ENCODE data around the gene MAPK4.
"Not testable (repeated sequence)": the region's sequence is repeated elsewhere in the genome, so short reads cannot be mapped to it uniquely, and the experiment has no call there.

Gene MAPK4

GRCh38 chr18:50578030-50578429, 18.1 kb downstream of the MAPK4 start:
- DNase-seq (ENCODE audit: low read depth), result no peak

- no peak for DNase-seq (ENCODE audit: low read depth)
These were observed 18.8 kb downstream of the MAPK4 start for GRCh38 chr18:50578651-50579050.

GRCh38 chr18:50579061-50579774, 19.3 kb downstream of the MAPK4 start:
- no peak for DNase-seq (ENCODE audit: low read depth)

GRCh38 chr18:50581517-50581916, 21.6 kb downstream of the MAPK4 start:
- DNase-seq (ENCODE audit: low read depth), result no peak

GRCh38 chr18:50582500-50582899, 22.6 kb downstream of the MAPK4 start:
- no peak for DNase-seq (ENCODE audit: low read depth)

- DNase-seq (ENCODE audit: low read depth), result no peak
These were observed 26.8 kb downstream of the MAPK4 start for GRCh38 chr18:50586710-50587109.

- no peak for DNase-seq (ENCODE audit: low read depth)
These were observed 30.7 kb downstream of the MAPK4 start for GRCh38 chr18:50590593-50590992.

- no peak for DNase-seq (ENCODE audit: low read depth)
These were observed 34.1 kb downstream of the MAPK4 start for GRCh38 chr18:50594012-50594411.

- DNase-seq (ENCODE audit: low read depth), result no peak
These were observed 35.1 kb downstream of the MAPK4 start for GRCh38 chr18:50594942-50595341.

GRCh38 chr18:50602466-50602865, 42.6 kb downstream of the MAPK4 start:
- peak; percentile 2 for DNase-seq (ENCODE audit: low read depth)

GRCh38 chr18:50606609-50607008, 46.7 kb downstream of the MAPK4 start:
- no peak for DNase-seq (ENCODE audit: low read depth)

- DNase-seq (ENCODE audit: low read depth), result no peak
These were observed 47.6 kb downstream of the MAPK4 start for GRCh38 chr18:50607378-50607926.

- DNase-seq (ENCODE audit: low read depth), result not testable (repeated sequence)
These were observed 49.3 kb downstream of the MAPK4 start for GRCh38 chr18:50609171-50609570.

- DNase-seq (ENCODE audit: low read depth), result no peak
These were observed 50.5 kb downstream of the MAPK4 start for GRCh38 chr18:50610349-50610748.

- DNase-seq (ENCODE audit: low read depth), result no peak
These were observed 51.6 kb downstream of the MAPK4 start for GRCh38 chr18:50611529-50611941.

GRCh38 chr18:50614838-50615237, 55.0 kb downstream of the MAPK4 start:
- no peak for DNase-seq (ENCODE audit: low read depth)

GRCh38 chr18:50616484-50617048, 56.7 kb downstream of the MAPK4 start:
- DNase-seq (ENCODE audit: low read depth), result no peak

- DNase-seq (ENCODE audit: low read depth), result no peak
These were observed 60.0 kb downstream of the MAPK4 start for GRCh38 chr18:50619861-50620275.

GRCh38 chr18:50620319-50620718, 60.4 kb downstream of the MAPK4 start:
- no peak for DNase-seq (ENCODE audit: low read depth)

- no peak for DNase-seq (ENCODE audit: low read depth)
These were observed 61.5 kb downstream of the MAPK4 start for GRCh38 chr18:50621366-50621765.

GRCh38 chr18:50622320-50622719, 62.4 kb downstream of the MAPK4 start:
- no peak for DNase-seq (ENCODE audit: low read depth)

- DNase-seq (ENCODE audit: low read depth), result no peak
These were observed 63.0 kb downstream of the MAPK4 start for GRCh38 chr18:50622865-50623393.

GRCh38 chr18:50623694-50624352, 63.9 kb downstream of the MAPK4 start:
- no peak for DNase-seq (ENCODE audit: low read depth)

Data from EH (cell line).